ENCODE results near the gene ABLIM1. TPM values are rescaled to one million over a fixed set of nuclear protein-coding genes. Genes with fewer than 3 reads are reported as not detected.

The ABLIM1 gene
- total RNA-seq, 3 donors from 2014 or later (not counting 1 experiment from before 2014, with no cell fraction given) = 71.9 to 118 (median 73.5) TPM

- Mint-ChIP-seq H3K4me3 (no peak overlapping the region), H3K4me1 (peaks cover 13 to 16% of the 10 kb centered on the region in 2 donors), H3K27ac (no peak overlapping the region), H3K27me3 (ENCODE audit: low read depth in 2 of 2) (peaks cover 0 to 2% of the 10 kb centered on the region in 2 donors), H3K9me3 (no peaks in the 10 kb centered on the region), H3K36me3 (no peaks in the 10 kb centered on the region)
- H3K9me3 ChIP-seq (ENCODE audit: control insufficient read depth, insufficient read depth, low read length) = no peaks in the 10 kb centered on the region
- intact Hi-C loops (cut with micrococcal nuclease) = no loop called here
- no peaks in the 10 kb centered on the region for H3K36me3 ChIP-seq (ENCODE audit: control insufficient read depth, insufficient read depth, low read length)
- H3K27me3 ChIP-seq (ENCODE audit: control insufficient read depth, insufficient read depth, low read length) = no peaks in the 10 kb centered on the region
- H3K4me1 ChIP-seq (ENCODE audit: control insufficient read depth, insufficient read depth, low read length) = peaks cover 14% of the 10 kb centered on the region
- ATAC-seq (no peak), DNase-seq (no peak)
- TF ChIP-seq CTCF (IDR thresholded peaks at IDR 0.05) = no peak
- H3K27ac ChIP-seq (ENCODE audit: low read length) = no peak overlapping the region
- H3K4me3 ChIP-seq (ENCODE audit: low read length) = no peak overlapping the region
- WGBS (ENCODE audit: insufficient coverage) = 96% methylated on average over 6 of the region's 6 CpGs
These were observed 123.5 kb downstream of the ABLIM1 start for GRCh38 chr10:114534571-114534981.

- intact Hi-C loops (cut with micrococcal nuclease) = no loop called here
- Histone ChIP-seq H3K27me3 (ENCODE audit: control insufficient read depth, insufficient read depth, low read length) (no peaks in the 10 kb centered on the region), H3K4me3 (ENCODE audit: low read length) (no peak overlapping the region), H3K9me3 (ENCODE audit: control insufficient read depth, insufficient read depth, low read length) (no peaks in the 10 kb centered on the region), H3K4me1 (ENCODE audit: control insufficient read depth, insufficient read depth, low read length) (peaks cover 6% of the 10 kb centered on the region), H3K36me3 (ENCODE audit: control insufficient read depth, insufficient read depth, low read length) (no peaks in the 10 kb centered on the region), H3K27ac (ENCODE audit: low read length) (no peak overlapping the region)
- H3K4me1 Mint-ChIP-seq = peaks cover under 1 to 3% of the 10 kb centered on the region in 2 donors
- H3K36me3 Mint-ChIP-seq = no peaks in the 10 kb centered on the region
- WGBS (ENCODE audit: insufficient coverage) = 81% methylated on average over 5 of the region's 5 CpGs
- no peaks in the 10 kb centered on the region for H3K27me3 Mint-ChIP-seq (ENCODE audit: low read depth in 2 of 2)
- no peak overlapping the region for H3K27ac Mint-ChIP-seq
- no peak for DNase-seq
- no peak overlapping the region for H3K4me3 Mint-ChIP-seq
- ATAC-seq = no peak
- no peak for TF ChIP-seq CTCF (IDR thresholded peaks at IDR 0.05)
- H3K9me3 Mint-ChIP-seq = no peaks in the 10 kb centered on the region
These were observed 125.8 kb downstream of the ABLIM1 start for GRCh38 chr10:114532226-114532625.

GRCh38 chr10:114526504-114527238 is 131.4 kb downstream of the ABLIM1 start:
- H3K27me3 ChIP-seq (ENCODE audit: control insufficient read depth, insufficient read depth, low read length) = no peaks in the 10 kb centered on the region
- 0% methylated on average over 18 of the region's 24 CpGs for WGBS (ENCODE audit: insufficient coverage)
- Mint-ChIP-seq H3K4me1 (peaks cover 52 to 57% of the 10 kb centered on the region in 2 donors), H3K36me3 (no peaks in the 10 kb centered on the region), H3K4me3 (peak overlapping the region; percentile 97), H3K27ac (peak overlapping the region; percentile 96 to 99), H3K27me3 (ENCODE audit: low read depth in 2 of 2) (no peaks in the 10 kb centered on the region), H3K9me3 (no peaks in the 10 kb centered on the region)
- no peak for TF ChIP-seq CTCF (IDR thresholded peaks at IDR 0.05)
- peak overlapping the region; percentile 48 for H3K4me3 ChIP-seq (ENCODE audit: low read length)
- no peaks in the 10 kb centered on the region for H3K9me3 ChIP-seq (ENCODE audit: control insufficient read depth, insufficient read depth, low read length)
- H3K4me1 ChIP-seq (ENCODE audit: control insufficient read depth, insufficient read depth, low read length) = peaks cover 44% of the 10 kb centered on the region
- peak overlapping the region; percentile 88 for H3K27ac ChIP-seq (ENCODE audit: low read length)
- intact Hi-C loops (cut with micrococcal nuclease) = loop anchor here (1.0 to 10.0 kb wide), 2 partner anchors 15 to 52 kb away; no protein-coding TSS in a partner anchor
- no peaks in the 10 kb centered on the region for H3K36me3 ChIP-seq (ENCODE audit: control insufficient read depth, insufficient read depth, low read length)
- ATAC-seq (peak; percentile 90 to 95 (median 94)), DNase-seq (peak; percentile 80 to 97)

All from natural killer cell (primary cell).